ENCODE data around the gene PCDHB4. TPM values are rescaled to one million over a fixed set of nuclear protein-coding genes. Genes with fewer than 3 reads are reported as not detected.
A peak's percentile ranks its signal among the peaks of the same experiment; 100 is the strongest.
"Not testable (repeated sequence)": the region's sequence is repeated elsewhere in the genome, so short reads cannot be mapped to it uniquely, and the experiment has no call there.

The PCDHB4 gene
- total RNA-seq, 1 experiment from 2014 or later = 0.26 TPM

GRCh38 chr5:141096181-141096580 lies 25.4 kb upstream of the PCDHB4 start:
- intact Hi-C loops (cut with micrococcal nuclease; ENCODE audit: unreplicated experiment); ATAC-seq; DNase-seq (ENCODE audit: low read depth, low spot score); H3K27ac ChIP-seq (ENCODE audit: low read length); POLR2A ChIA-PET; BruUV-seq (replicated peaks); H3K9me3 ChIP-seq (ENCODE audit: control insufficient read depth, insufficient read depth, low read depth, low read length); H3K4me1 ChIP-seq (ENCODE audit: control insufficient read depth, insufficient read depth, low read length); H3K36me3 ChIP-seq (ENCODE audit: control insufficient read depth, insufficient read depth, low read length); H3K4me3 ChIP-seq (ENCODE audit: low read depth in 2 of 2, low read length in 2 of 2); CTCF ChIA-PET; H3K27me3 ChIP-seq (ENCODE audit: control insufficient read depth, insufficient read depth, low read length): not testable (repeated sequence)
- in situ Hi-C loops (cut with HindIII; ENCODE audit: low pct_unique_long_range_greater_than_20kb, low sequenced_read_pairs) = loop anchor here (25.0 kb wide), 1 partner anchor 91 kb away; the partner anchor contains the start of genes PCDHB10, PCDHB11, PCDHB16 and PCDHB8

GRCh38 chr5:141096586-141096985 lies 25.0 kb upstream of the PCDHB4 start:
- ATAC-seq; POLR2A ChIA-PET; H3K36me3 ChIP-seq (ENCODE audit: control insufficient read depth, insufficient read depth, low read length); BruUV-seq (replicated peaks); DNase-seq (ENCODE audit: low read depth, low spot score); CTCF ChIA-PET; H3K4me1 ChIP-seq (ENCODE audit: control insufficient read depth, insufficient read depth, low read length); H3K27me3 ChIP-seq (ENCODE audit: control insufficient read depth, insufficient read depth, low read length); H3K9me3 ChIP-seq (ENCODE audit: control insufficient read depth, insufficient read depth, low read depth, low read length); H3K27ac ChIP-seq (ENCODE audit: low read length); intact Hi-C loops (cut with micrococcal nuclease; ENCODE audit: unreplicated experiment); H3K4me3 ChIP-seq (ENCODE audit: low read depth in 2 of 2, low read length in 2 of 2): not testable (repeated sequence)
- in situ Hi-C loops (cut with HindIII; ENCODE audit: low pct_unique_long_range_greater_than_20kb, low sequenced_read_pairs) = loop anchor here (25.0 kb wide), 1 partner anchor 91 kb away; the partner anchor contains the start of genes PCDHB10, PCDHB11, PCDHB16 and PCDHB8

GRCh38 chr5:141100243-141100805 lies 21.3 kb upstream of the PCDHB4 start, which contains the start of gene PCDHB3:
Gene PCDHB3, plus strand, starts transcription at chr5:141100473. Its CDS starts 177 bp downstream, at chr5:141100650.
- intact Hi-C loops (cut with micrococcal nuclease; ENCODE audit: unreplicated experiment) (loop anchor here (2.0 kb wide), 1 partner anchor 54 kb away; no protein-coding TSS in a partner anchor), in situ Hi-C loops (cut with HindIII; ENCODE audit: low pct_unique_long_range_greater_than_20kb, low sequenced_read_pairs) (no loop called here)
- no peaks in the 10 kb centered on the region for H3K27me3 ChIP-seq (ENCODE audit: control insufficient read depth, insufficient read depth, low read length)
- TF ChIP-seq POLR2AphosphoS5 (IDR thresholded peaks at IDR 0.05; ENCODE audit: low read depth, low read length) = no peak
- TF ChIP-seq CTCF (IDR thresholded peaks at IDR 0.05) = peak; percentile 79
- DNase-seq (ENCODE audit: low read depth, low spot score) (no peak), ATAC-seq (peak; percentile 83)
- H3K9me3 ChIP-seq (ENCODE audit: control insufficient read depth, insufficient read depth, low read depth, low read length) = no peaks in the 10 kb centered on the region
- ChIA-PET CTCF (no interaction called here), POLR2A (no interaction called here)
- no TSS peak for BruUV-seq (replicated peaks)
- peak within 1 kb of the TSS; percentile 9 to 13; a peak in 2 of 4 replicates for H3K4me3 ChIP-seq (ENCODE audit: low read depth in 2 of 2, low read length in 2 of 2)
- H3K36me3 ChIP-seq (ENCODE audit: control insufficient read depth, insufficient read depth, low read length) = no peaks in the 10 kb centered on the region
- no peak within 1 kb of the TSS for H3K27ac ChIP-seq (ENCODE audit: low read length)
- 0 out of 2 replicates have a peak, but pooled peaks cover under 1% of the 10 kb centered on the region for H3K4me1 ChIP-seq (ENCODE audit: control insufficient read depth, insufficient read depth, low read length)

GRCh38 chr5:141101059-141101458 lies 20.6 kb upstream of the PCDHB4 start:
- ATAC-seq (no peak), DNase-seq (ENCODE audit: low read depth, low spot score) (no peak)
- ChIA-PET CTCF (no interaction called here), POLR2A (no interaction called here)
- Histone ChIP-seq H3K27ac (ENCODE audit: low read length) (no peak overlapping the region), H3K27me3 (ENCODE audit: control insufficient read depth, insufficient read depth, low read length) (no peaks in the 10 kb centered on the region), H3K36me3 (ENCODE audit: control insufficient read depth, insufficient read depth, low read length) (no peaks in the 10 kb centered on the region), H3K4me3 (ENCODE audit: low read depth in 2 of 2, low read length in 2 of 2) (no peak overlapping the region), H3K4me1 (ENCODE audit: control insufficient read depth, insufficient read depth, low read length) (no peaks in the 10 kb centered on the region), H3K9me3 (ENCODE audit: control insufficient read depth, insufficient read depth, low read depth, low read length) (no peaks in the 10 kb centered on the region)
- no TSS peak for BruUV-seq (replicated peaks)
- intact Hi-C loops (cut with micrococcal nuclease; ENCODE audit: unreplicated experiment) = loop anchor here (2.0 kb wide), 1 partner anchor 54 kb away; no protein-coding TSS in a partner anchor
- TF ChIP-seq TCF7L2 (IDR thresholded peaks at IDR 0.05; ENCODE audit: low read depth, low read length) (no peak), REST (IDR thresholded peaks at IDR 0.05; ENCODE audit: insufficient read depth in 1 of 2, low read depth in 2 of 2, low read length in 1 of 2) (no peak), CTCF (IDR thresholded peaks at IDR 0.05) (no peak), SIN3A (IDR thresholded peaks at IDR 0.05; ENCODE audit: borderline replicate concordance, insufficient read depth, low read depth, low read length) (no peak), POLR2AphosphoS5 (IDR thresholded peaks at IDR 0.05; ENCODE audit: low read depth, low read length) (no peak)
- in situ Hi-C loops (cut with HindIII; ENCODE audit: low pct_unique_long_range_greater_than_20kb, low sequenced_read_pairs) = no loop called here

Measured in Panc1 (cell line).